ENCODE data around the gene NACAD. TPM values are rescaled to one million over a fixed set of nuclear protein-coding genes. Genes with fewer than 3 reads are reported as not detected.

Gene NACAD
- total and polyA plus RNA-seq, 2 of the 4 experiments (the other 2 are of a cell fraction), result 0.54 to 2.2 TPM

- Histone ChIP-seq H2AK5ac (ENCODE audit: low read depth, low read length) (no peak overlapping the region), H3K9me1 (ENCODE audit: insufficient read depth, low read length) (no peaks in the 10 kb centered on the region; the same call in 1 of the 2 replicates), H3K27me3 (ENCODE audit: control insufficient read depth, insufficient read depth, low read length) (peaks cover 28% of the 10 kb centered on the region), H2AK9ac (replicated peaks; ENCODE audit: low read depth, low read length, poor library complexity) (no peak overlapping the region), H3K23ac (ENCODE audit: low read depth, low read length) (no peak overlapping the region), H3K36me3 (ENCODE audit: control insufficient read depth, insufficient read depth, low read length) (no peaks in the 10 kb centered on the region), H3K4me1 (ENCODE audit: control insufficient read depth, insufficient read depth, low read length) (no peaks in the 10 kb centered on the region), H3K4me2 (ENCODE audit: low read depth, low read length) (no peak overlapping the region), H4K5ac (ENCODE audit: low read depth, low read length) (no peak overlapping the region), H2AFZ (replicated peaks; ENCODE audit: low read length, poor library complexity) (no peak overlapping the region), H2BK20ac (ENCODE audit: low read depth, low read length) (no peak overlapping the region), H4K8ac (ENCODE audit: low read depth in 2 of 2, low read length in 2 of 2) (no peak overlapping the region), H3K9me3 (ENCODE audit: control insufficient read depth, insufficient read depth, low read length) (no peaks in the 10 kb centered on the region), H3K56ac (ENCODE audit: extremely low read depth, insufficient read depth, low read length) (no peak overlapping the region), H3K79me1 (ENCODE audit: low read depth in 1 of 2, low read length in 2 of 2) (no peaks in the 10 kb centered on the region), H3K4ac (ENCODE audit: low read depth, low read length) (no peak overlapping the region), H4K20me1 (ENCODE audit: insufficient read depth, low read length) (no peaks in the 10 kb centered on the region), H3K4me3 (ENCODE audit: insufficient read depth, low read depth, low read length) (no peak overlapping the region), H4K91ac (ENCODE audit: insufficient read depth, low read depth, low read length) (no peak overlapping the region), H2BK5ac (ENCODE audit: low read depth, low read length, poor library complexity, severe bottlenecking) (no peak overlapping the region), H3K18ac (ENCODE audit: low read depth, low read length) (no peak overlapping the region), H3K27ac (ENCODE audit: insufficient read depth, low read length) (no peak overlapping the region), H2BK120ac (ENCODE audit: low read depth, low read length) (no peak overlapping the region), H2BK15ac (ENCODE audit: low read depth, low read length) (no peak overlapping the region), H3K9ac (ENCODE audit: low read depth, low read length) (no peak overlapping the region), H3K14ac (replicated peaks; ENCODE audit: low read depth, low read length) (no peak overlapping the region)
- intact Hi-C loops (cut with micrococcal nuclease), result no loop called here
- BruUV-seq (replicated peaks), result no TSS peak
- ChIA-PET POLR2A (ENCODE audit: unreplicated experiment) (no interaction called here), CTCF (no interaction called here)
- 72% methylated on average over 4 of the region's 4 CpGs; no CpG with 5 or more reads in 1 of the 2 experiments for WGBS, 2 experiments (ENCODE audit: extremely low coverage in 2 of 2, insufficient read length in 1 of 2)
- no peak for TF ChIP-seq ELK1 (IDR thresholded peaks at IDR 0.05; ENCODE audit: borderline replicate concordance, low read depth, low read length)
- no peak for TF ChIP-seq SMC3 (IDR thresholded peaks at IDR 0.05; ENCODE audit: low read depth, low read length)
- no peak for TF ChIP-seq CHD1 (IDR thresholded peaks at IDR 0.05; ENCODE audit: low read depth, low read length)
- TF ChIP-seq FOS (IDR thresholded peaks at IDR 0.05; ENCODE audit: low read depth, low read length), result no peak
- TF ChIP-seq USF2 (IDR thresholded peaks at IDR 0.05; ENCODE audit: low read depth, low read length), result no peak
- no peak for TF ChIP-seq RCOR1 (IDR thresholded peaks at IDR 0.05; ENCODE audit: insufficient replicate concordance, low read length)
- TF ChIP-seq MAFK (IDR thresholded peaks at IDR 0.05; ENCODE audit: low read depth, low read length), result no peak
- no peak for TF ChIP-seq RAD21 (IDR thresholded peaks at IDR 0.05; ENCODE audit: low read length)
- TF ChIP-seq CEBPB (IDR thresholded peaks at IDR 0.05; ENCODE audit: low read depth, low read length), result no peak
- no peak for TF ChIP-seq POLR2A (IDR thresholded peaks at IDR 0.05; ENCODE audit: low read depth, low read length)
- TF ChIP-seq MAZ (IDR thresholded peaks at IDR 0.05; ENCODE audit: borderline replicate concordance, low read depth, low read length), result no peak
- no peak for DNase-seq
- in situ Hi-C loops (cut with MboI; ENCODE audit: low sequenced_read_pairs), result loop anchor here (10.0 kb wide), 3 partner anchors 169 to 539 kb away; no protein-coding TSS in a partner anchor
- dilution Hi-C loops (cut with HindIII; ENCODE audit: low sequenced_read_pairs, unreplicated experiment), result no loop called here
- ATAC-seq (ENCODE audit: low read depth), result no peak
Observed at GRCh38 chr7:45133352-45133751, 44.6 kb upstream of the NACAD start.
